ENCODE measurements around the gene GPRC5D.

The GPRC5D gene

GRCh38 chr12:12945591-12945990, 6.4 kb downstream of the GPRC5D start (continued):
- TF ChIP-seq TSHZ2 (CRISPR knock-in tag; IDR thresholded peaks at IDR 0.05) (no peak), TOX (CRISPR knock-in tag; IDR thresholded peaks at IDR 0.05; ENCODE audit: borderline replicate concordance) (no peak), RARB (CRISPR knock-in tag; IDR thresholded peaks at IDR 0.05) (no peak)

- TF ChIP-seq ZNF8 (CRISPR knock-in tag; IDR thresholded peaks at IDR 0.05) (no peak), PPARA (CRISPR knock-in tag; IDR thresholded peaks at IDR 0.05; ENCODE audit: borderline replicate concordance) (no peak), CREB5 (CRISPR knock-in tag; IDR thresholded peaks at IDR 0.05; ENCODE audit: low read depth) (no peak), ISL1 (CRISPR knock-in tag; IDR thresholded peaks at IDR 0.05) (no peak), TCF4 (CRISPR knock-in tag; IDR thresholded peaks at IDR 0.05; ENCODE audit: borderline replicate concordance) (no peak), OSR1 (CRISPR knock-in tag; IDR thresholded peaks at IDR 0.05) (no peak), POU6F1 (CRISPR knock-in tag; IDR thresholded peaks at IDR 0.05; ENCODE audit: borderline replicate concordance, low read depth) (no peak), BACH2 (CRISPR knock-in tag; IDR thresholded peaks at IDR 0.05; ENCODE audit: borderline replicate concordance) (no peak), SNAI2 (CRISPR knock-in tag; IDR thresholded peaks at IDR 0.05) (no peak)
- ATAC-seq = no peak
Measured at GRCh38 chr12:12943586-12944260, 8.2 kb downstream of the GPRC5D start.

GRCh38 chr12:12941450-12942350, 10.3 kb downstream of the GPRC5D start:
- TF ChIP-seq ZC3H10 (CRISPR knock-in tag; IDR thresholded peaks at IDR 0.05) (no peak), PPARA (CRISPR knock-in tag; IDR thresholded peaks at IDR 0.05; ENCODE audit: borderline replicate concordance) (no peak), POU6F1 (CRISPR knock-in tag; IDR thresholded peaks at IDR 0.05; ENCODE audit: borderline replicate concordance, low read depth) (no peak), ZNF8 (CRISPR knock-in tag; IDR thresholded peaks at IDR 0.05) (no peak), ISL1 (CRISPR knock-in tag; IDR thresholded peaks at IDR 0.05) (no peak), ARNTL (CRISPR knock-in tag; IDR thresholded peaks at IDR 0.05; ENCODE audit: borderline replicate concordance, low read depth) (no peak), ZNF70 (CRISPR knock-in tag; IDR thresholded peaks at IDR 0.05) (no peak), PATZ1 (CRISPR knock-in tag; IDR thresholded peaks at IDR 0.05; ENCODE audit: borderline replicate concordance) (no peak), CSRNP3 (CRISPR knock-in tag; IDR thresholded peaks at IDR 0.05) (no peak), TSHZ2 (CRISPR knock-in tag; IDR thresholded peaks at IDR 0.05) (no peak), OSR1 (CRISPR knock-in tag; IDR thresholded peaks at IDR 0.05) (no peak), CSDC2 (CRISPR knock-in tag; IDR thresholded peaks at IDR 0.05) (no peak), BACH2 (CRISPR knock-in tag; IDR thresholded peaks at IDR 0.05; ENCODE audit: borderline replicate concordance) (no peak)

More at GRCh38 chr12:12941450-12942350, 10.3 kb downstream of the GPRC5D start:
- ATAC-seq = no peak
